Endothelial cell of umbilical vein (primary cell): Measurements from ENCODE around the gene REG3G.

Source experiments
- CTCF ChIP-seq, 2 donors: IDR thresholded peaks; 1 replicate in 1 of 2; 2 replicates in 1 of 2; pipeline ENCODE4 v1.5.1; 2011; ENCODE audit warnings: low read length in 2 of 2, mild to moderate bottlenecking in 2 of 2, moderate library complexity in 2 of 2, control low read depth in 1 of 2, inconsistent platforms in 1 of 2, low read depth in 1 of 2; ENCODE audit not compliant: insufficient read depth in 1 of 2; ENCODE audit errors: extremely low read depth in 1 of 2
- EZH2 ChIP-seq: IDR thresholded peaks from 2 replicates; pipeline ENCODE4 v1.6.1; 2012; ENCODE audit warnings: borderline replicate concordance, low read depth, mild to moderate bottlenecking, moderate library complexity, low read length, inconsistent platforms; ENCODE audit not compliant: severe bottlenecking
- FOS ChIP-seq: IDR thresholded peaks from 2 replicates; pipeline ENCODE4 v1.6.1; 2011; ENCODE audit warnings: mild to moderate bottlenecking, low read length, moderate library complexity, borderline replicate concordance; ENCODE audit not compliant: insufficient read depth
- GATA2 ChIP-seq: IDR thresholded peaks from 2 replicates; pipeline ENCODE4 v1.7.0; 2011; ENCODE audit warnings: low read depth, mild to moderate bottlenecking, moderate library complexity, mixed read lengths, low read length; ENCODE audit not compliant: insufficient read length, insufficient read depth
- JUN ChIP-seq: IDR thresholded peaks from 2 replicates; pipeline ENCODE4 v1.6.1; 2011; ENCODE audit warnings: borderline replicate concordance, low read depth; ENCODE audit not compliant: insufficient read length, insufficient read depth
- MAX ChIP-seq: IDR thresholded peaks from 2 replicates; pipeline ENCODE4 v1.6.1; 2011; ENCODE audit not compliant: insufficient read depth, insufficient read length
- MYC ChIP-seq: IDR thresholded peaks from one replicate; pipeline ENCODE4 v1.6.1; 2011; ENCODE audit warnings: mild to moderate bottlenecking, low read depth, low read length
- POLR2A ChIP-seq: IDR thresholded peaks from 2 replicates; pipeline ENCODE4 v1.6.1; 2012; ENCODE audit warnings: low read depth, mild to moderate bottlenecking, control low read depth, low read length
- POLR2AphosphoS5 ChIP-seq: IDR thresholded peaks from 2 replicates; pipeline ENCODE4 v1.6.1; 2012; ENCODE audit warnings: low read depth, mild to moderate bottlenecking, control low read depth, low read length, moderate library complexity; ENCODE audit not compliant: insufficient read depth

- TF ChIP-seq CTCF (IDR thresholded peaks at IDR 0.05; ENCODE audit: extremely low read depth in 1 of 2, insufficient read depth in 1 of 2, low read depth in 1 of 2, low read length in 2 of 2) (no peak), POLR2A (no peak), EZH2 (no peak), MYC (no peak), FOS (no peak), MAX (no peak), POLR2AphosphoS5 (no peak), JUN (no peak), GATA2 (no peak)
These were observed 42.7 kb upstream of the REG3G start for GRCh38 chr2:78982638-78983330.
